Measurements from ENCODE around the gene GALNT2.

Gene GALNT2

GRCh38 chr1:230326971-230327891, 260.2 kb downstream of the GALNT2 start:
- Histone ChIP-seq H2AFZ (ENCODE audit: low read length) (no peak overlapping the region), H3K36me3 (replicated peaks; ENCODE audit: insufficient read depth, low read length) (no peaks in the 10 kb centered on the region), H3K27ac (ENCODE audit: low read length) (no peak overlapping the region), H3K4me2 (ENCODE audit: low read depth, low read length) (no peak overlapping the region), H3K4me1 (ENCODE audit: low read length) (no peaks in the 10 kb centered on the region), H3K9ac (ENCODE audit: low read length) (no peak overlapping the region), H3K4me3 (ENCODE audit: low read length) (no peak overlapping the region), H3K79me2 (ENCODE audit: low read length) (no peaks in the 10 kb centered on the region), H3F3A (ENCODE audit: insufficient read depth, low read length) (no peaks in the 10 kb centered on the region), H3K9me3 (replicated peaks; ENCODE audit: insufficient read depth, low read length) (no peaks in the 10 kb centered on the region), H3K27me3 (replicated peaks; ENCODE audit: insufficient read depth, low read length) (no peaks in the 10 kb centered on the region), H3K9me2 (replicated peaks; ENCODE audit: insufficient read depth, low read length) (no peaks in the 10 kb centered on the region), H4K20me1 (ENCODE audit: insufficient read depth, low read length) (no peaks in the 10 kb centered on the region)
- TF ChIP-seq EZH2phosphoT487 (IDR thresholded peaks at IDR 0.05; ENCODE audit: low read length) (no peak), EZH2 (optimal IDR thresholded peaks at IDR 0.05; ENCODE audit: low read depth, low read length) (no peak)
- TF ChIP-seq, protein P1, sequence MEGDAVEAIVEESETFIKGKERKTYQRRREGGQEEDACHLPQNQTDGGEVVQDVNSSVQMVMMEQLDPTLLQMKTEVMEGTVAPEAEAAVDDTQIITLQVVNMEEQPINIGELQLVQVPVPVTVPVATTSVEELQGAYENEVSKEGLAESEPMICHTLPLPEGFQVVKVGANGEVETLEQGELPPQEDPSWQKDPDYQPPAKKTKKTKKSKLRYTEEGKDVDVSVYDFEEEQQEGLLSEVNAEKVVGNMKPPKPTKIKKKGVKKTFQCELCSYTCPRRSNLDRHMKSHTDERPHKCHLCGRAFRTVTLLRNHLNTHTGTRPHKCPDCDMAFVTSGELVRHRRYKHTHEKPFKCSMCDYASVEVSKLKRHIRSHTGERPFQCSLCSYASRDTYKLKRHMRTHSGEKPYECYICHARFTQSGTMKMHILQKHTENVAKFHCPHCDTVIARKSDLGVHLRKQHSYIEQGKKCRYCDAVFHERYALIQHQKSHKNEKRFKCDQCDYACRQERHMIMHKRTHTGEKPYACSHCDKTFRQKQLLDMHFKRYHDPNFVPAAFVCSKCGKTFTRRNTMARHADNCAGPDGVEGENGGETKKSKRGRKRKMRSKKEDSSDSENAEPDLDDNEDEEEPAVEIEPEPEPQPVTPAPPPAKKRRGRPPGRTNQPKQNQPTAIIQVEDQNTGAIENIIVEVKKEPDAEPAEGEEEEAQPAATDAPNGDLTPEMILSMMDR (IDR thresholded peaks at IDR 0.05; ENCODE audit: low read length) = no peak
- DNase-seq = no peak

GRCh38 chr1:230327892-230328284, 260.9 kb downstream of the GALNT2 start:
- Histone ChIP-seq H3K79me2 (ENCODE audit: low read length) (no peaks in the 10 kb centered on the region), H3K27me3 (replicated peaks; ENCODE audit: insufficient read depth, low read length) (no peaks in the 10 kb centered on the region), H3K36me3 (replicated peaks; ENCODE audit: insufficient read depth, low read length) (no peaks in the 10 kb centered on the region), H3K4me1 (ENCODE audit: low read length) (no peaks in the 10 kb centered on the region), H4K20me1 (ENCODE audit: insufficient read depth, low read length) (no peaks in the 10 kb centered on the region), H3K27ac (ENCODE audit: low read length) (no peak overlapping the region), H3F3A (ENCODE audit: insufficient read depth, low read length) (no peaks in the 10 kb centered on the region), H3K9me3 (replicated peaks; ENCODE audit: insufficient read depth, low read length) (no peaks in the 10 kb centered on the region), H2AFZ (ENCODE audit: low read length) (no peak overlapping the region), H3K4me2 (ENCODE audit: low read depth, low read length) (no peak overlapping the region), H3K9ac (ENCODE audit: low read length) (no peak overlapping the region), H3K9me2 (replicated peaks; ENCODE audit: insufficient read depth, low read length) (no peaks in the 10 kb centered on the region), H3K4me3 (ENCODE audit: low read length) (no peak overlapping the region)
- DNase-seq = no peak
- TF ChIP-seq, protein P1 (IDR thresholded peaks at IDR 0.05; ENCODE audit: low read length) = no peak
- TF ChIP-seq EZH2 (optimal IDR thresholded peaks at IDR 0.05; ENCODE audit: low read depth, low read length) (no peak), EZH2phosphoT487 (IDR thresholded peaks at IDR 0.05; ENCODE audit: low read length) (no peak)

DNA sequence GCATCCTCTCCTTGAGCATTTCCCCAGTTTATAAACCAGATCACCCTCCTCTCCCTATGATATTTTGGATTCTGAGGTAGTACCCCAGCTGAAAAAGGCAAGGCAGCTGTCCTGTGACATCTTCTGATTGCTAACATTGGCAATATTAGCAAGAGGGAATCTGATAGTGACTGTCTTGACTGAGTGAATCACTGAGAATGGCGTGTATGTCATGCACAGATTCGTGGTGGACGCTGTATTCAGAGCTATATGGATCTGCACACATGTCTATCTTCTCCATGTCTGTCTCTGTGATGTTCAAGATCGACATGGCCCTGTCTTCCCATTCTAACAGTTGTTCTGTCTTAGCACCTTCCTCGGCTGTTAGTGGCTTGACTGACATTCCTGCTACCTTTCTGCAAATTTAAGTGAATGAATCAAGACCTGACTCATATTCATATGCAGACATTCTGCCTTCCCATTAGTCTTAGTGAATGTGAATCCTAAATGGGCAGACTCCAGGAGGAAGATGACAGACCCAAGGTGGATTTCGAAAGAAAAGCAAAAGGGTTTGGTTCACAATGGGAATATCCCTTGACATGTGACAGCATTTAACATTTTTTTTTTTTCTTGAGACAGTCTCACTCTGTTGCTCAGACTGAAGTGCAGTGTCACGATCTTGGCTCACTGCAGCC, 261.4 kb downstream of the GALNT2 start:
- Histone ChIP-seq H3K36me3 (replicated peaks; ENCODE audit: insufficient read depth, low read length) (no peaks in the 10 kb centered on the region), H3K4me2 (ENCODE audit: low read depth, low read length) (no peak overlapping the region), H4K20me1 (ENCODE audit: insufficient read depth, low read length) (no peaks in the 10 kb centered on the region), H3K9ac (ENCODE audit: low read length) (no peak overlapping the region), H3F3A (ENCODE audit: insufficient read depth, low read length) (no peaks in the 10 kb centered on the region), H3K27me3 (replicated peaks; ENCODE audit: insufficient read depth, low read length) (no peaks in the 10 kb centered on the region), H3K79me2 (ENCODE audit: low read length) (no peaks in the 10 kb centered on the region), H3K9me3 (replicated peaks; ENCODE audit: insufficient read depth, low read length) (no peaks in the 10 kb centered on the region), H3K4me1 (ENCODE audit: low read length) (no peaks in the 10 kb centered on the region), H3K4me3 (ENCODE audit: low read length) (no peak overlapping the region), H3K9me2 (replicated peaks; ENCODE audit: insufficient read depth, low read length) (no peaks in the 10 kb centered on the region), H3K27ac (ENCODE audit: low read length) (no peak overlapping the region), H2AFZ (ENCODE audit: low read length) (no peak overlapping the region)
- DNase-seq = no peak
- TF ChIP-seq EZH2phosphoT487 (IDR thresholded peaks at IDR 0.05; ENCODE audit: low read length) (no peak), EZH2 (optimal IDR thresholded peaks at IDR 0.05; ENCODE audit: low read depth, low read length) (no peak)
- TF ChIP-seq, protein P1 (IDR thresholded peaks at IDR 0.05; ENCODE audit: low read length) = no peak

Data from MM.1S (cell line).